ENCODE data around the gene TCF7L1. TPM values are rescaled to one million over a fixed set of nuclear protein-coding genes. Genes with fewer than 3 reads are reported as not detected.
A peak's percentile ranks its signal among the peaks of the same experiment; 100 is the strongest.

TCF7L1 gene
- total and polyA plus RNA-seq, 2 of the 13 experiments (the other 11 are each of a cell fraction or from before 2014, with no cell fraction given) = 0.04 to 0.15 TPM

DNA sequence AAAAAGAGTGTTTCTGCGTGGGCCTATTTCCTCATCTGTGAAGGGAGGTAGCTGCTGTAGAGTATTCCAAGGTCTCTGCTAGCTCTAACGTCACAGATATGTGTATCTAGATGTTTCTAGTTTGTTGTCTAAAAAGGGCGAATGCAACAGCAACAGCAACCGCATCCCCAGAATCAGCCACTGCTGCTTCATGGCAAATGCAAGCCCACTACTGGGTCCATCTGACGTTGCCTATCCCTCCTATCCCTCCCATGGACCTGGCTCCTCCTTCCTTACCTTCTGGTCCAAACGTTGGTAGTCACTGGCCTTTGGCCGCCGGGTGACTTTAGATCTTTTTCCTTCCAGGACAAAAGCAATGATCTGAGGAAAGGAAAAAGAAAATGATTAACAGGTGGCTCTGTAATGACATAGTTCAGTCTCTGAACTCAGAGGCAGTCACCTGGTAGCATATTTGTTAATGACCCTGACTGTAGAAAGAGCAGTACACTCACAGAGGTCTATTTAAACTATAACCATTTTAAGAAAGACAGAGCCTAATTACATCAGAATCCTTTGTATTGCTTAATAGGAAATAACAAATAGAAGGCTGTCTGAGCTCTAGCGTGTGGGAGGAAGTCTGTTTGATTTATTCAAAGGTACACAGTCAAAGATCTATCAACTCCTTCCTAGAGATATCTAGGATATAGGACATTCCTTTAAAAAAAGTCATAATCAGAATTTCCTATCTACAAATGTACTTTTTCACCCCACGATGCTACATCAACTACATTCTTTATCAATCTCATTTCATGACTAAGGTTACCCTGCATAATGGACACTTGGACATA, 191.7 kb downstream of the TCF7L1 start (continued):
- TF ChIP-seq ZBTB1 (CRISPR knock-in tag; IDR thresholded peaks at IDR 0.05; ENCODE audit: borderline replicate concordance) (no peak), REPIN1 (CRISPR knock-in tag; IDR thresholded peaks at IDR 0.05; ENCODE audit: borderline replicate concordance, low read depth) (peak; percentile 25; the same call in 1 of the 2 replicates), ZNF496 (CRISPR knock-in tag; IDR thresholded peaks at IDR 0.05; ENCODE audit: insufficient replicate concordance) (no peak), ARNT (IDR thresholded peaks at IDR 0.05) (no peak), MED8 (CRISPR knock-in tag; IDR thresholded peaks at IDR 0.05; ENCODE audit: insufficient replicate concordance) (peak; percentile 51), ZNF432 (CRISPR knock-in tag; IDR thresholded peaks at IDR 0.05; ENCODE audit: borderline replicate concordance) (no peak), MAFG (CRISPR knock-in tag; IDR thresholded peaks at IDR 0.05) (no peak), CBX1 (IDR thresholded peaks at IDR 0.05; ENCODE audit: low read depth) (no peak), ZNF12 (CRISPR knock-in tag; IDR thresholded peaks at IDR 0.05) (peak; percentile 46; the same call in 1 of the 2 replicates), ZNF207 (IDR thresholded peaks at IDR 0.05; ENCODE audit: borderline replicate concordance) (no peak), ZNF556 (CRISPR knock-in tag; IDR thresholded peaks at IDR 0.05; ENCODE audit: borderline replicate concordance) (no peak), ZNF329 (CRISPR knock-in tag; IDR thresholded peaks at IDR 0.05; ENCODE audit: low read depth) (no peak), ZBTB7B (CRISPR knock-in tag; IDR thresholded peaks at IDR 0.05) (peak; percentile 59; the same call in 1 of the 2 replicates), ZNF543 (CRISPR knock-in tag; IDR thresholded peaks at IDR 0.05) (no peak)
- TF ChIP-seq, protein P1, sequence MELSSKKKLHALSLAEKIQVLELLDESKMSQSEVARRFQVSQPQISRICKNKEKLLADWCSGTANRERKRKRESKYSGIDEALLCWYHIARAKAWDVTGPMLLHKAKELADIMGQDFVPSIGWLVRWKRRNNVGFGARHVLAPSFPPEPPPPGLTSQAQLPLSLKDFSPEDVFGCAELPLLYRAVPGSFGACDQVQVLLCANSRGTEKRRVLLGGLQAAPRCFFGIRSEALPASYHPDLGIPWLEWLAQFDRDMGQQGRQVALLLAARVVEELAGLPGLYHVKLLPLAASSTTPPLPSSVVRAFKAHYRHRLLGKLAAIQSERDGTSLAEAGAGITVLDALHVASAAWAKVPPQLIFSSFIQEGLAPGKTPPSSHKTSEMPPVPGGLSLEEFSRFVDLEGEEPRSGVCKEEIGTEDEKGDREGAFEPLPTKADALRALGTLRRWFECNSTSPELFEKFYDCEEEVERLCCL (CRISPR knock-in tag; IDR thresholded peaks at IDR 0.05; ENCODE audit: borderline replicate concordance) = no peak
- TF ChIP-seq, protein P2, sequence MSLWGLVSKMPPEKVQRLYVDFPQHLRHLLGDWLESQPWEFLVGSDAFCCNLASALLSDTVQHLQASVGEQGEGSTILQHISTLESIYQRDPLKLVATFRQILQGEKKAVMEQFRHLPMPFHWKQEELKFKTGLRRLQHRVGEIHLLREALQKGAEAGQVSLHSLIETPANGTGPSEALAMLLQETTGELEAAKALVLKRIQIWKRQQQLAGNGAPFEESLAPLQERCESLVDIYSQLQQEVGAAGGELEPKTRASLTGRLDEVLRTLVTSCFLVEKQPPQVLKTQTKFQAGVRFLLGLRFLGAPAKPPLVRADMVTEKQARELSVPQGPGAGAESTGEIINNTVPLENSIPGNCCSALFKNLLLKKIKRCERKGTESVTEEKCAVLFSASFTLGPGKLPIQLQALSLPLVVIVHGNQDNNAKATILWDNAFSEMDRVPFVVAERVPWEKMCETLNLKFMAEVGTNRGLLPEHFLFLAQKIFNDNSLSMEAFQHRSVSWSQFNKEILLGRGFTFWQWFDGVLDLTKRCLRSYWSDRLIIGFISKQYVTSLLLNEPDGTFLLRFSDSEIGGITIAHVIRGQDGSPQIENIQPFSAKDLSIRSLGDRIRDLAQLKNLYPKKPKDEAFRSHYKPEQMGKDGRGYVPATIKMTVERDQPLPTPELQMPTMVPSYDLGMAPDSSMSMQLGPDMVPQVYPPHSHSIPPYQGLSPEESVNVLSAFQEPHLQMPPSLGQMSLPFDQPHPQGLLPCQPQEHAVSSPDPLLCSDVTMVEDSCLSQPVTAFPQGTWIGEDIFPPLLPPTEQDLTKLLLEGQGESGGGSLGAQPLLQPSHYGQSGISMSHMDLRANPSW (CRISPR knock-in tag; IDR thresholded peaks at IDR 0.05; ENCODE audit: borderline replicate concordance) = no peak; the same call in 1 of the 2 replicates
- TF ChIP-seq, protein P3, sequence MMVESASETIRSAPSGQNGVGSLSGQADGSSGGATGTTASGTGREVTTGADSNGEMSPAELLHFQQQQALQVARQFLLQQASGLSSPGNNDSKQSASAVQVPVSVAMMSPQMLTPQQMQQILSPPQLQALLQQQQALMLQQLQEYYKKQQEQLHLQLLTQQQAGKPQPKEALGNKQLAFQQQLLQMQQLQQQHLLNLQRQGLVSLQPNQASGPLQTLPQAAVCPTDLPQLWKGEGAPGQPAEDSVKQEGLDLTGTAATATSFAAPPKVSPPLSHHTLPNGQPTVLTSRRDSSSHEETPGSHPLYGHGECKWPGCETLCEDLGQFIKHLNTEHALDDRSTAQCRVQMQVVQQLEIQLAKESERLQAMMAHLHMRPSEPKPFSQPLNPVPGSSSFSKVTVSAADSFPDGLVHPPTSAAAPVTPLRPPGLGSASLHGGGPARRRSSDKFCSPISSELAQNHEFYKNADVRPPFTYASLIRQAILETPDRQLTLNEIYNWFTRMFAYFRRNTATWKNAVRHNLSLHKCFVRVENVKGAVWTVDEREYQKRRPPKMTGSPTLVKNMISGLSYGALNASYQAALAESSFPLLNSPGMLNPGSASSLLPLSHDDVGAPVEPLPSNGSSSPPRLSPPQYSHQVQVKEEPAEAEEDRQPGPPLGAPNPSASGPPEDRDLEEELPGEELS (CRISPR knock-in tag; IDR thresholded peaks at IDR 0.05) = peak; percentile 89
- TF ChIP-seq, protein P4, sequence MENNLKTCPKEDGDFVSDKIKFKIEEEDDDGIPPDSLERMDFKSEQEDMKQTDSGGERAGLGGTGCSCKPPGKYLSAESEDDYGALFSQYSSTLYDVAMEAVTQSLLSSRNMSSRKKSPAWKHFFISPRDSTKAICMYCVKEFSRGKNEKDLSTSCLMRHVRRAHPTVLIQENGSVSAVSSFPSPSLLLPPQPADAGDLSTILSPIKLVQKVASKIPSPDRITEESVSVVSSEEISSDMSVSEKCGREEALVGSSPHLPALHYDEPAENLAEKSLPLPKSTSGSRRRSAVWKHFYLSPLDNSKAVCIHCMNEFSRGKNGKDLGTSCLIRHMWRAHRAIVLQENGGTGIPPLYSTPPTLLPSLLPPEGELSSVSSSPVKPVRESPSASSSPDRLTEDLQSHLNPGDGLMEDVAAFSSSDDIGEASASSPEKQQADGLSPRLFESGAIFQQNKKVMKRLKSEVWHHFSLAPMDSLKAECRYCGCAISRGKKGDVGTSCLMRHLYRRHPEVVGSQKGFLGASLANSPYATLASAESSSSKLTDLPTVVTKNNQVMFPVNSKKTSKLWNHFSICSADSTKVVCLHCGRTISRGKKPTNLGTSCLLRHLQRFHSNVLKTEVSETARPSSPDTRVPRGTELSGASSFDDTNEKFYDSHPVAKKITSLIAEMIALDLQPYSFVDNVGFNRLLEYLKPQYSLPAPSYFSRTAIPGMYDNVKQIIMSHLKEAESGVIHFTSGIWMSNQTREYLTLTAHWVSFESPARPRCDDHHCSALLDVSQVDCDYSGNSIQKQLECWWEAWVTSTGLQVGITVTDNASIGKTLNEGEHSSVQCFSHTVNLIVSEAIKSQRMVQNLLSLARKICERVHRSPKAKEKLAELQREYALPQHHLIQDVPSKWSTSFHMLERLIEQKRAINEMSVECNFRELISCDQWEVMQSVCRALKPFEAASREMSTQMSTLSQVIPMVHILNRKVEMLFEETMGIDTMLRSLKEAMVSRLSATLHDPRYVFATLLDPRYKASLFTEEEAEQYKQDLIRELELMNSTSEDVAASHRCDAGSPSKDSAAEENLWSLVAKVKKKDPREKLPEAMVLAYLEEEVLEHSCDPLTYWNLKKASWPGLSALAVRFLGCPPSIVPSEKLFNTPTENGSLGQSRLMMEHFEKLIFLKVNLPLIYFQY (CRISPR knock-in tag; IDR thresholded peaks at IDR 0.05; ENCODE audit: borderline replicate concordance) = peak; percentile 48; the same call in 1 of the 2 replicates

Measured in HepG2 (cell line).